Stimulated activated CD8-positive, alpha-beta memory T cell treated with anti-CD3 and anti-CD28 coated beads, Interleukin-15, amount 100 ng/mL, for 24 hours (primary cell): ENCODE results near the gene MRPL16.
"Not testable (repeated sequence)": the region's sequence is repeated elsewhere in the genome, so short reads cannot be mapped to it uniquely, and the experiment has no call there.

Experiments
- DNase-seq: peaks from one replicate; pipeline ENCODE4 v3.0.0-alpha.2; 2020; ENCODE audit warnings: low read depth

The MRPL16 gene

DNA sequence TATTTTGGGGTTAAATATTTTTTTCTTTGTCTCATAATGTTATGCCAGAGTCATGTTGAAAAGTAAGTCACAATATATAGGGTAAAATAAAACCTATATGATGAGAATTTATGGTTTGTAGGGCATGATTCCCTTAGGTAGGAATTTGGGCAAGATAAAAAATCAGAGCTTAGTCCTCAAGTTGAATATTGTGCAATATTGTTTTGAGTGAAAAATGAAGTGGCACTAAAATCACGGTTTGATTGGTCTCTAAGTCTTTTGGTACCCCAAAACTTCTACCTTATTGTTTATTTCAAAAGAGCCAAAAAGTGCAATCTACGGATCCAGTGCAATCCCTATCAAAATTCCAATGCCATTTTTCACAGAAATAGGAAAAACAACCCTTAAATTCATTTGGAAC, 1.6 kb upstream of the MRPL16 start:
- no peak for DNase-seq

DNA sequence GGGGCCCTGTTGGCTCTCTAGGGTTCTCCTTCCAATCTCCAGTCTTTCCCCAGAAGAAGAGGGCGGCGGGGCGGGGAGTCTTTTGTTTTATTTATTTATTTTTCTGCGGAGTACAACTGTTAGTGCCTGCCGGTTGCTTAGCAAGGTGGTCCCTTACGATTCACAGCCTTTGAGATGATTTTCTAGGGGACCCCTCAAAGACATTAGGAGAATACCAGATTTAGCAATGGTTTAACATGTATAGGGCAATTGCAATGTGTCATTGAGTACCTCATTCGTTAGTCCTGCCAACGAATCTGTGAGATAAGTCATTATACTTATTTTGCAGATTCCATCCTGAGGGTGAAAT, 307 bp upstream of the MRPL16 start:
- DNase-seq, result no peak

DNA sequence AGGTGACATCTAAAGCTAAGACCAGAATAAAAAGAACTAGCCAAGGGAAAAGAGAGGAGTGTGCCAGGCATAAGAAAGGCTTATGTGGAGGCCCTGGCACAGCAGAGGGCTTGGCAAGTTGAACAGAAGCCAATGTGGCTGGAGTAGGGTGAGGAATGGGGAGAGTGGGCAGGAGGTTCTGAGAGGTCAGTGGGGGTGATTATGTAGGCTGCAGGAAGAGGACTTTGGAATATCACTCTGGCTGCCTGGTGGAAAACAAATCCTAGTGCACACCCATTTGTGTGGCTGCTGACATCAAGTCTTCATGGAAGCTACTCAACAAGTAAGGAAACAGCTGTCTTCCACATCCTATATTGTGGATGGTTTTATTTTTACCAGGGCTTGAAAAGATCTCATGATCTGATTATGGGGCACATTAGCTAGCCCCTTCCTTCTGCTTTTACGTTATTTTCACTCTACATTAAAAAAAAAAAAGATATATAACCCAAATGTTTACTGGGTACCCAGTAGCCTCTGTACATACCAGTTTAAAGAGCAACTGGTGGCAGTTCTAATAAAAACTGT, 3.4 kb downstream of the MRPL16 start:
- no peak for DNase-seq

DNA sequence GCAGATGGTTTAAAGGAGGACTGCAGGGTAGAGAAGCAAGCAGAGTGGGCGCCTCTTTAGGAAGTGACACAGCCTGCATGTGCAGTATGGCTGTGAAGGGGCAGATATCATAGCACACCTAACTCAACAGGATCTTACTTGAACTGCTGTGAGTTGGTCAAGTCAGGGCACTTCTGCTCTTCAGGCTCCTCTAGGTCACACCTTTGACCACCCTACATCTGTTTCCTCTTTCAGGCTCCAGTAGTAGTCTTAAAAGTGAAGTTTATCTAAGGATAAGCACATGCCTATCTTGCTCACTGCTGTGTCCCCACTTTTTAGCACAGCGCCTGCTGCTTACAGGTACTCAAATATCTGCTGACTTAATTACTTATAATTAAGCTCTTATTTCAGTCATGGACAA, 6.5 kb downstream of the MRPL16 start:
- no peak for DNase-seq

DNA sequence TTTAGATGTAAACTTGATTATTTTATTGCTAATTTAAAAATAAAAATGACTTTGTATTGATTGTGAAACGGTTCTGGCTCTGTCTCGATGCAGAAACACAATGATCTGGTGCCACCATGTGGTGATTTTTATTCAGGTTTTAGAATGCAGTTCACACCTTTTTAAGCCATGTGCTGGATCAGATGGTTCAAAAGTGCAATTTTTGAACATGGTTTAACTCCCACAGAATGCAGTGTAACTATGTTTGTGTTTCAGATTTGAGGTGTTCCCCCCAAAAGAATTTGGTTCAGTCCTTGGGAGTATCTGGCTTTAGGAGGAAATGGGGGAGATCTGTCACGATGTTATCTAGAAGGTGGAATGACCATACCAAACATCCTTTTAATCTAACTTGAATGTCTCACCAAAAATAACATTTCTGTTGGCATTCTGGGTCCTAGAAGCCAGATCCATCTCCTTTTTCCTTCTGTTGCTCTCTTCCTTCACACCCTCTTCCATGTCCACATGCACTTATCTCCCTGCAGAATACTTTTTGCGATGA, 7.9 kb downstream of the MRPL16 start:
- DNase-seq, result no peak

DNA sequence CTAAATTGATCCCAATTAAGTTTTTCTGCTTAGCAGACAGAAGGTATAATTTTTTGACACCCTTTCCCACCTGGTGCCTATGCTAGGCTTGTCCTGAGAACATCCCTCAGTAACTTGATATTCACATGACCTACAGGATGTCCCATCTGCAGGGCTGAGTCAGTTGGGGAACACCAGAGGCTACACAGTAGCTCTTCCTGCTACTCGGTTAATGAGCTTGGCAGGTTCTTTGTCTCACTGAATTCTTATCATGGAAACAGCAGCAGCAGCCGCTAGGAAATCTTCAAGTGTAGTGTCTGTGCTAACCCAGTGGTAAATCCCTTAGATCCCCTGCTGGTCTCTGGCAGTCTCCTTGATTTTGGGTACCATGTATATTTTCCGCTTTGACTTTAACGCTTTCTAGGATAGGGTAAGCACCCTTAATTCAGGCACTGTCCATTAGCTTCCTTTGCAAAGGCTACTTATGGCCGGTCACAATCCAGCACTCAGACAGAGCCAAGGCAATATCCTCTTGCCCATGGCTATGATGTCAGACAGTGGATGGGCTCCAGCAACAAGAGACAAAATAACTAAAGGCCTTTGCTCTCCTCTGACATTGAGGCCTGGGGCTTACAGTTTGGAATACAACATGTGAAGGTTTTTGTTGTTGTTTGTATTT, 8.5 kb downstream of the MRPL16 start:
- DNase-seq, result no peak

DNA sequence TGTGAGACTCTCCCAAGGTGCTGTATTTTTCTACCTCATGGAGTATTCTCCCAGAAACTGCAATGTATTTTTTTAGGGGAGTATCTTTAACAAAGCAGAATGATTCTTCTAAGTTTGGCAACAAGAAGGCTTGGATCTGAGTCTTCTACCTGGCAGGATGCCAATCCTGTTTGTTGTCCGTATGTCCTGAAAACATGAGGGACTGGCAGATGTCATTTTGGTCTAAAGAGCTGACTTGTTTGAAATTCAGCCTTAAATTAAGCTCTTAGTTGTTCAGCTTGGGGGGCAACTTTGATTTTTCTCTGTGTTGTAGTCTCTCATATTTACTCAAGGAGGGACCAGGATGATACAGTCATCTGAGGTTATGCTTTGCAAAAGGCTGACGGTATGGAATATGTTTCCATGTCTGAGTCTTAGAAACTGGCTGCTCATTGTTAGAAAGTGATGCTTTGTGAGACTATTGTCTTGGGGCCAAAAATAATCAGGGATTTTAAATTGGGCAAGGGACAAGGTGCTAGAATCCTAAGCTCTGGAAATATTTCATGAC, 9.3 kb downstream of the MRPL16 start:
- no peak for DNase-seq

DNA sequence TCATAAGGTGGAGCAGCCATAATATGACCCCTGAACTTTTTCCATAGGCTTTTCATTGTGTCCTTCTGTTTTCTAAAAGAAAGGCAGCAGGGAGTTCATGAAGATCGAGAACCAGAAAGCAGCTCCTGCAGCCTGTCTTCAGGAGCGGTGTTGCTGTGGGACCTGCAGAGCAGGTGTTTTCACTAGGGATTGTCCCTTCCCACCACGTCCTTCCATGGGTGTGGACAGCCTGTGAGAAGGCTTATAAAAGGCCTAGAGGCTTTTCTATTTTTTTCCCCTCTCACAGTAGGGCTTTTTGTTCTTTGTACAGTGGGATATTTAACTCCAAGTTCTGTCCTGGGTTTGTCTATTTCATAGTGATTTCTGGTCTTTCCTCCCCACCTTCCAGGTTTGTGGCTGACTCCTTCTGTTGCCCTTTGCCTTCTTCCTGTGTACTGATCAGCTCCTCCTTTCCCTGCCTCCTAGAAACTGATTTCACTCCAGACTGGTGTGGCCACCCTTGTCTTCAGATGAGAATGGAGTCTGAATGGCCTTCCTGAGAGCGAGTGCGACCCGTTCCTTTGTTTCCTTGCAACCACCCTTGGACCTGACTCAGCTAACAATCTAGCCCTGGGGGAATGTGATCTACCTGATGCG, 10.1 kb downstream of the MRPL16 start:
- no peak for DNase-seq

DNA sequence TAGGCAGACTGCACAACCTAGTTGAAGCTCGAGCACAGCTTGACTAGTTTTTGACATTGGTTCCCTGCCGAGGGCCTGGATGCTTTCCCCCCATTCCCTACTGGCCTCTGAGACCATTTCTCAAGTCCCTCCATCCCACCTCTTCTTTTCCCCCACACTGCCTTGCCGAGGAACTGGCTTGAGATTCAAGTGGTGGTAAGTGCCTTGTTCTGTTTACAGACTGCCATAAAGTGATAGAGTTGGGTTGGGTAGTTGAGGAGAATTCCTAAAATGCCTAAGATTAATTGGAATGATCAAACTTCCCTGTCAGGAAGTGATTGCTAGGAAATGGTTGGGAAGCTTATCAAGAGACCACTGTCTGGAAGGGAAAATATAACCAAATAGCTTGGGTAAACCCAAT, 16.2 kb downstream of the MRPL16 start:
- no peak for DNase-seq

DNA sequence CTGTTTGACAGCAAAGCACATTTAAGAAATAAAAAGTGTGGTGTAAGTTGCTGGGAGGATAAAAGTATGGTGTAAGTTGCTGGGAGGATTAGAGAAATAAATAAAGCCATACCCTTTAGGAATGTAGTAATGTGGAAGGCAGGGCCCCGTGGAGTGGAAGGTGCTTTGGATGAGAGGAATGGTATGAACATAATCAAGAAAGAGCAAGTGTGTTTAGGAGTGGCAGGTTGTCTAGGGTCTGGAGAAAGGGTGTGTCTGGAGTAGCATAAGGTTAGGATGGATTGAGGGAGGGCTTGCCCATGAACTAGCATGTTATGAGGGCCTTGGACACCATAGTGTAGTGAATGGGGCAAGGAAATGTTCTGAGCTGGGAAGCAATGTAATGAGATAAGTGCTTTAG, 18.1 kb downstream of the MRPL16 start:
- DNase-seq, result no peak

DNA sequence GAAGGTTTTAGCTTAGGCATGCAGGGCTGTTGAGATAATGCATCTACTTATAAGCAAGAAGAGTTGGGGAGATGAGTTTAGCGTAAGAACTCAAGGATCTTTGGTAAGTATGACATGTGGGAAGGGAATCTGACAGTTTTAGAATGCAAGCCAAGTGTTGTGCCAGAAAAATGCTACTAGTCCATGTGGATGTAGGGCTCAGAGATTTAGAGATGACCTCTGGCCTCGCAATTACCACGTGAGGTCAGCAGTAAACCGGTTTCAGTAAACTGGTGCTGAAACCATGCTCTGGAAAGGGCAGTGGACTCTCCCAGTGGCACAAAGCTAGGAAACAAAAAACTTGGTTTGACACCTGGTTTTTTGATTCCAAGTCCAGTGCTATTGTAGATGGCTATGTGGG, 18.9 kb downstream of the MRPL16 start:
- DNase-seq, result no peak

DNA sequence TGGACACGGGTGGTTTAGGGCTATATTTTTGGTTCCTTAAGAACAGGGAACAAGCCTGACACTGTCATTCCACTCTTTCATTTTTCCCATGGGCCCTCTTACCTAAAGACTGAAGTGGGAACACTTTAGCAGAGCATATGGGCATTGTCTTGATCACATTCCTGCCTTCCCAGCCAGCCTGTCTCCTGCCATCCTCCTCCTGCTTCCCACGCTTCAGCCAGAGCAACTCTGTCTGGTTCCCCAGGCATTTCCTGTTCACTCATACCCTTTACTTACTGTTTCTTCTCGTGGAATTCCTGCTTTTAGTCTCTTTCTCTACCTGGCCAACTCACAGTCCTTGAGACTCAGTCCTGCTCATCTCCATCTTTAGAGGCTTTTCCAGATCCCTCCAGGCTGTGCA, 22.8 kb downstream of the MRPL16 start:
- DNase-seq, result no peak

DNA sequence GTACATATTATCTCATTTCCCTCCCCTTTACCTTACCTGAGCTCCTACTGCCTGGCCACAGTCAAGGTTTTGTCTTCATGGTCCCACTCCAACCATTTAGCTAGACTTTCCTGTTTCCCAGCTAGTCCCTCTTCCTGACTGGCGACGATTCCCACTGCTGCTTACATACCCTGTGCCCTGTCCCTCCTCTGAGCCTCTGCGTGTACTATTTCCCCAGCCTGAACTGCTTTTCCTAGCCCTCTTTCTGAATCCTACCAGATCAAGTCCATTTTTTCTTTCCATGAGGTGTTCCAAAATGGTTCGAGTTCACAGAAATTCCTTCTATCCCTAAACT, 23.4 kb downstream of the MRPL16 start:
- no peak for DNase-seq

DNA sequence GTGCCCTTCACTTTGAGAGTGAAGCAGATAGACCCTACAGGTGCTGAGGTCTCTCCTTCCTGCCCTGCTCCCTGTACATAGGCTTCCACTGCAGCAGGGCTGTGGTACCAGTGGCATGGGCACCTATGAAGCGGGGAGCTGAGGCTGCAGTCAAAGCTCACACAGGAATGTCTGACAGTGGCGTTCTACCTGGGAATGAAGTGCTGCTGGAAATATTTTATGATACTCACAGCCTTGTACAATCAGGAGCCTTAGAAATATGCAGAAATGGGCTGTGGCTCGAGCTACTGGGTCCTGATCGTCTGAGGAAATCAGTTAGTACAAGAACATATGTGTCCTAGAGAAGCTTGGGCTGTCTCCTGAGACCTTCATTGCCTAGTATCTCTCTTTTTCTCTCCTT, 24.8 kb downstream of the MRPL16 start:
- no peak for DNase-seq

DNA sequence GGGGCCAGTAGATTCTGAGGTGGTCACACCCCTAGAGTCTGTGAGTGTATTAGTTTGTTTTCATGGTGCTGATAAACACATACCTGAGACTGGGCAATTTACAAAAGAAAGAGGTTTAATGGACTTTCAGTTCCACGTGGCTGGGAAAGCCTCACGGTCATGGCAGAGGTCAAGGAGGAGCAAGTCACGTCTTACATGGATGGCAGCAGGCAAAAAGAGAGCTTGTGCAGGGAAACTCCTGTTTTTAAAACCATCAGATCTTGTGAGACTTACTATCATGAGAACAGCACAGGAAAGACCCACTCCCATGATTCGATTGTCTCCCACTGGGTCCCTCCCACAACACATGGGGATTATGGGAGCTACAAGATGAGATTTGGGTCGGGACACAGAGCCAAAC, 26.1 kb downstream of the MRPL16 start:
- DNase-seq, result not testable (repeated sequence)

DNA sequence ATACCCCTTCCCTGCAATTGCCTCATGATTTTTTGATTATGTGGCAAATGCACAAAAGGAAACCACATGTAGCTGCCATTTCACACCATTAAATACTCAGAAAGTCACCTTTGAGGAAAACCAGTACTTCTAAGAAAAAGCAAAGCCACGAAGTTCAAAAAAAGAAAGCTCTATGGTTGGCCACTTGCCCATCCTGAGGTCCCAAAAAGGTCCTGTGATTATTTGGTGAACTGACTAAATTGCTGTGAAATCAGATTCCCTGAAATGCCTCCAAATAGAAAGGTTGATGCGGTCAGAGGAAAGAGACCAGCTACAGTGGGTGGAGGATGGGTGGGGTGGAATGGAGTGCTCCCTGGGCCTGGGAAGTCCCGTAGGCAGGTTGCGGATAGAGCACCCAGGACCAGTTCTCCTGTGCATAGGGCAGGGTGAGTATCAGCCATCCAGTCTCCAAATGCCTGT, 26.9 kb downstream of the MRPL16 start:
- DNase-seq, result no peak

DNA sequence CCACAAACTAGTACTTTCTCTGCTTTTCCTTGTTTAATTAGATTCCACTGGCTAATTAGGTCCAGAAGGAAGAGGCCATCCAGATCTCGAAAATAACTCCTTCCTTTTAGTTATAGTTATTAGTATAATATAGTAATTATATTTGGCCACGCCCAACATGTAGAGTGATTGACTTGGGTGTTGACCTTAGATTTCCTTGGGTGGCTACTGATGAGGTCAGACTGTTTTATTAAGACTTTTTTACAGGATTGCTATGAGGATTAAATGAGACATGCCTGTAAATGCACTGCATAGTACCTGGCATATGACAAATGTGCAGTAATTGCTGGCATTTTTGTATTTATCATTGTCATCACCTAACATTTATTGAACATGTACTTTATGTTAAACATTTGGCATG, 28.5 kb downstream of the MRPL16 start:
- DNase-seq, result no peak

DNA sequence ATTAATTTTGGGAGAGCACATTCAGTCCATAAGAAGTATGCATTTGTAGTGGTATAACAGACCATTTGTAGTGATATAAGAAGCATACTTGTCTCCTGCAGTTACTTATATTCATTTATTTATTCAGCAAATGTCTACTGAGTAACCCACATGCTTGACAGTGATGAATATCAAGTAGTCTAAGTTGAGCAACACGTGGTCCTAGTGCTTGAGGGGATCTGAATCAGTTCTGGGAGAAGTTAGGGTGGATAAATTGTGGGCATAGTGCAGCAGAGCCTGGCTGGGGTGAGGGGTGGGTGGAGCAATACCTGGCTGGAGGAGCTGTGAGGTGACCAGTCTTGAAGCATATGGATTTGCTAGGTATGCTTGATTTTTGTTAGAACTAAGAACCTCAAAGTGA, 31.1 kb downstream of the MRPL16 start:
- no peak for DNase-seq

DNA sequence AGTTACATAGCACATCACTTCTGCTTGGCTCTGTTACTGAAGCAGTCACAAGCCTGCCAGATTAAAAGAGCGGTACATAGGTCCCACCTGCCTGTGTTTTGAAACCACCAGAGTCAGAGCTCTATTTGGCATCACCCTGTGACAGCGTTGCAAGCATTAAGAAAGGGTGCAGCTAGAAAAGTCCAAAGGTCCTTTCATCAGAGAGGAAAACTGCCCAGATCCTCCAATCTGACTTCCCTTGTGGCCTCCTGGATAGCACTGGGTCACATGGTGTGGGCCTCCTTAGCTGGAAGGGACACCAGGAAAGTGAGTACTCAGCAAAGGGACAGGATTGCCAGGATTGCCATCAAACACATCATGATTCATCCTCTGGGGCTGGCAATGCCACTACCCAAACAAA, 32.5 kb downstream of the MRPL16 start:
- DNase-seq, result no peak

DNA sequence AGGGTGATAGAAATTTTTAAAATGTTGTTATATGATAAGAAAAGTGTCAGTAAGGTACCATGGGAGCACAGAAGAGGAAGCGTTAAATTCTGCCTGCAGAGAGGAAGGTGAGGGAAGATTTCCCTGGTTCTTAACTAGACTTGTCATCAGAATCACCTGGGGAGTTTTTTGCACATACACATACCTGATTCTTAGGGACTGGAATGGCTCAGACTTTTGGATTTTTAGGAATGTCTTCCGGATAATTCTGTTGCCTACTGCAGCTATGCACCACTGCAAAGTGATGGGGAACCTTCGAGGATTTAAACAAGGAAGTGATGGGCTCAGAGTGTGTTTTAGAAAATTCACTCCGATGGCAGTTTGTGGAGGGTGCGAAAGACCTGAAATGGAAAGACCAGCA, 33.5 kb downstream of the MRPL16 start:
- DNase-seq, result no peak

DNA sequence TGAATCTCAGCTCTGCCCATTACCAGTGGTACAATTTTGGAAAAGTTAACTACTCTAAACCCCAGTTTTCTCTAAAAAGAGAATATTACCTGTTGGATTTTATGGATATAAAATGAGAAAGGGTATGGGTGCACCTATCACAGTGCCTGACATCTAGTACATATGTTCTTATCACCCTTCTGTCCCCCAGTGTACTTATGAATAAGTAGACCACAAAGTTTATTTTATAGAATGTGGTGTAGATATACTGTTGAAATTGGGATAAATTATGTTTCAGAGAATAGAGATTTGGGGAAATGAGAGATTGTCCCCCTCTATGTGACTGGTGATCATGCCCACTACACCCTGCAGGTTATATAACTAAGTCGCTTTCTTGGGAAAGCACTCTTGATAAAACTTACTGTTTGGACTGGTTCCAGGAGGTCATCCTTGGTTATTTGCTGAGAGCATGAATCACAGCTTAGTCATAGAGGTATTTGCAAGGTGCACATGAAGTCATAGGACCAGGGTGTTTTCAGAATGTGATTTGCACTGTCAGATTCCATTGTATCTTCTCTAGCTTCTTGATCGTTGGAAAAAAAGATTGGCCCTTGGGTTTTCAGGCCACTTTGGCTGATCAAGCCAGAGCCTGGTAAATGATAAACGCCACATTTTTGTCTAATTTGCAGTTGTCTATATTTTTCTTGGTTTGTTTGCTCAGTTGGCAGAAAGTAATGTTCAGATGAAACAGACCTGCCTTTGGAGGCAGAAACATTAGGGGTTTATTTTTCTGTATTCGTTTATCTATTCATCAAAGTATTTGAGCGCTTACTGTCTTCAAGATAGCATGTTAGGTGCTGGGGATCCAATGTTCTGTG, 34.1 kb downstream of the MRPL16 start:
- DNase-seq, result no peak

DNA sequence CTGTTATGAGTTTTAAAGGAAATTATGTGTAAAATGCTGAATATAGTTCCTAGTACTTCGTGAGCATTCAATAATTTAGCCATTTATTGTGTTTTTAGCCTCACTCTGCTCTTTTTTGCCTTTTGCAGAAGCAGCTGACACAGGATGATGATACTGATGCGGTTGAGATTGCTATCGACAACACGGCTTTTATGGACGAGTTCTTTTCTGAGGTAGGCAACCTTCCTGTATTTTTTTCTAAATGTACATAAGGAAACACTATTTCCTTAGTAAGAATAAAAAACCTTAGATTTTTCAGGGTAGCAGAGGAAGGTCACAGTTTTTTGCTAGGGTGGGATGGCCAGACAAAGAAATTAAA, 37.5 kb downstream of the MRPL16 start:
- DNase-seq, result no peak

DNA sequence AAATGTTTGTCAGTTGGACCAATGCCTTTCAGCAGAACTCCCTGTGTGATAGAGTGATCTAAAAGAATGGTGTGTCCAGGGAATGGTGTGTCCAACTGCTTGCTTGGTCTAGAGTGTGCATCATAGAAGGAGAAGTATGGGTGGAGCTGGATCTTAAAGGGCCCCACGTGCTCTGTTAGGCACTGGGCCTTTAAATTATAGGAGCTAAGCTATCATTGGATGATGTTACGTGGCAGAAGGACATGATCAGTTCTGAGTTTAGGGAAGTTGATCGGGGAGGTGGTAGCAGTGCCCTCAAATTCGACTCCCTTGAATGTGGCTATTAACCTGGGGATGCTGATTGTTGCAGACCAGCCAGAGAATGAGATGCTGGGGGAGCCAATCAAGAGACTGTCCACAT, 39.0 kb downstream of the MRPL16 start:
- no peak for DNase-seq
